OCI-LY7 (cell line): Measurements from ENCODE around the gene FAM3C. TPM values are rescaled to one million over a fixed set of nuclear protein-coding genes. Genes with fewer than 3 reads are reported as not detected.

ENCODE experiments used
- BruUV-seq: library from RNA; stranded (reverse); fragments of 400-500 nt; replicated peaks from 2 replicates; lab custom pipeline; 2021; lab: Mats Ljungman, UMichigan
- CTCF ChIA-PET: fragments of 300-600 bp; sonication (Branson Sonifier 250); formaldehyde crosslinking; loops from one replicate; lab custom pipeline; 2022; ENCODE audit warnings: antibody characterized with exemption; ENCODE audit not compliant: unreplicated experiment; lab: Charles Lee
- POLR2A ChIA-PET: fragments of 300-600 bp; sonication (Branson Sonifier 250); formaldehyde crosslinking; loops from one replicate; lab custom pipeline; 2022; ENCODE audit warnings: antibody characterized with exemption; lab: Charles Lee
- DNase-seq: peaks from one replicate; pipeline ENCODE4 v3.0.0-alpha.2; 2015; ENCODE audit warnings: low spot score
- H2AFZ ChIP-seq: fragments of 200-600 bp; sonication (generic), shearing (Covaris generic); 2 replicates; pipeline ENCODE4 v1.6.1; 2014; ENCODE audit warnings: mild to moderate bottlenecking, antibody characterized with exemption, low read length, moderate library complexity
- H3K27ac ChIP-seq: fragments of 200-600 bp; sonication (generic); 2 replicates; pipeline ENCODE4 v1.5.1; 2014; ENCODE audit warnings: mixed run types, low read depth, mild to moderate bottlenecking, moderate library complexity, low read length, inconsistent platforms; ENCODE audit not compliant: poor library complexity, severe bottlenecking
- H3K36me3 ChIP-seq: fragments of 200-600 bp; sonication (generic); 2 replicates; pipeline ENCODE4 v1.6.1; 2014; ENCODE audit warnings: mild to moderate bottlenecking, antibody characterized with exemption, low read length, moderate library complexity, mixed read lengths; ENCODE audit not compliant: insufficient read depth
- H3K4me1 ChIP-seq: fragments of 200-600 bp; sonication (generic); 2 replicates; pipeline ENCODE4 v1.5.1; 2014; ENCODE audit warnings: mild to moderate bottlenecking, low read length; ENCODE audit not compliant: insufficient read depth, poor library complexity, severe bottlenecking
- H3K4me2 ChIP-seq: fragments of 200-600 bp; sonication (generic); 2 replicates; pipeline ENCODE4 v1.6.1; 2014; ENCODE audit warnings: mild to moderate bottlenecking, low read length
- H3K4me3 ChIP-seq: fragments of 200-600 bp; sonication (generic); 2 replicates; pipeline ENCODE4 v1.5.1; 2014; ENCODE audit warnings: mild to moderate bottlenecking, low read depth, low read length; ENCODE audit not compliant: poor library complexity, severe bottlenecking
- H3K79me2 ChIP-seq: fragments of 200-600 bp; sonication (generic); 2 replicates; pipeline ENCODE4 v1.6.1; 2016; ENCODE audit warnings: low read depth, mild to moderate bottlenecking, low read length, moderate library complexity, mixed read lengths; ENCODE audit not compliant: insufficient read depth
- H3K9me2 ChIP-seq: fragments of 200-600 bp; sonication (generic); 2 replicates; pipeline ENCODE4 v1.6.1; 2016; ENCODE audit warnings: mild to moderate bottlenecking, low read length, mixed read lengths; ENCODE audit not compliant: insufficient read depth
- H3K9me3 ChIP-seq: fragments of 200-600 bp; sonication (generic); 2 replicates; pipeline ENCODE4 v1.6.1; 2014; ENCODE audit warnings: mild to moderate bottlenecking, mixed run types, low read length, mixed read lengths
- H4K20me1 ChIP-seq: fragments of 200-600 bp; sonication (generic); 2 replicates; pipeline ENCODE4 v1.6.1; 2014; ENCODE audit warnings: mild to moderate bottlenecking, antibody characterized with exemption, low read length, moderate library complexity, mixed read lengths; ENCODE audit not compliant: insufficient read depth
- EZH2phosphoT487 ChIP-seq: fragments of 200-600 bp; sonication (generic); IDR thresholded peaks from 2 replicates; pipeline ENCODE4 v1.6.1; 2018; ENCODE audit warnings: low read depth, borderline replicate concordance, mild to moderate bottlenecking, mixed run types, antibody characterized with exemption, low read length, moderate library complexity, mixed read lengths
- intact Hi-C: fragments of 100-400 bp; cut with micrococcal nuclease; formaldehyde crosslinking; loops from one replicate; pipeline ENCODE4 v1.10.0; 2022; ENCODE audit not compliant: unreplicated experiment
- total RNA-seq, 2 experiments: library from RNA; depleted of rRNA in 1 of 2; stranded (reverse); fragments of >200 nt in 1 of 2; shearing (Covaris generic) in 1 of 2; gene quantifications; 2 replicates each; pipeline ENCODE4 v1.2.3, GENCODE V29; 2014 to 2022
- TF ChIP-seq, protein P1 (sequence below): fragments of 200-600 bp; sonication (generic); conservative IDR thresholded peaks from 2 replicates; pipeline ENCODE4 v1.5.1; 2014; ENCODE audit warnings: mild to moderate bottlenecking, antibody characterized with exemption, low read length, moderate library complexity, mixed read lengths

FAM3C gene
- total RNA-seq, 2 experiments from 2014 or later, result 18.1 to 27.6 TPM

GRCh38 chr7:121398246-121398645 is 2.1 kb upstream of the FAM3C start:
- intact Hi-C loops, result loop anchor here (5.0 kb wide), 1 partner anchor 446 kb away; the partner anchor contains the start of gene ING3
- Histone ChIP-seq H2AFZ (peak overlapping the region; percentile 48; the same call in 1 of the 2 replicates), H3K27ac (no peak overlapping the region), H3K4me2 (no peak overlapping the region), H3K9me3 (no peaks in the 10 kb centered on the region), H3K79me2 (peaks cover 23% of the 10 kb centered on the region; the same call in 1 of the 2 replicates), H4K20me1 (0 out of 2 replicates have a peak, but pooled peaks cover 4% of the 10 kb centered on the region), H3K4me1 (peaks cover 17% of the 10 kb centered on the region), H3K4me3 (no peak overlapping the region), H3K36me3 (no peaks in the 10 kb centered on the region), H3K9me2 (no peaks in the 10 kb centered on the region)
- no peak for TF ChIP-seq EZH2phosphoT487
- TF ChIP-seq, protein P1, sequence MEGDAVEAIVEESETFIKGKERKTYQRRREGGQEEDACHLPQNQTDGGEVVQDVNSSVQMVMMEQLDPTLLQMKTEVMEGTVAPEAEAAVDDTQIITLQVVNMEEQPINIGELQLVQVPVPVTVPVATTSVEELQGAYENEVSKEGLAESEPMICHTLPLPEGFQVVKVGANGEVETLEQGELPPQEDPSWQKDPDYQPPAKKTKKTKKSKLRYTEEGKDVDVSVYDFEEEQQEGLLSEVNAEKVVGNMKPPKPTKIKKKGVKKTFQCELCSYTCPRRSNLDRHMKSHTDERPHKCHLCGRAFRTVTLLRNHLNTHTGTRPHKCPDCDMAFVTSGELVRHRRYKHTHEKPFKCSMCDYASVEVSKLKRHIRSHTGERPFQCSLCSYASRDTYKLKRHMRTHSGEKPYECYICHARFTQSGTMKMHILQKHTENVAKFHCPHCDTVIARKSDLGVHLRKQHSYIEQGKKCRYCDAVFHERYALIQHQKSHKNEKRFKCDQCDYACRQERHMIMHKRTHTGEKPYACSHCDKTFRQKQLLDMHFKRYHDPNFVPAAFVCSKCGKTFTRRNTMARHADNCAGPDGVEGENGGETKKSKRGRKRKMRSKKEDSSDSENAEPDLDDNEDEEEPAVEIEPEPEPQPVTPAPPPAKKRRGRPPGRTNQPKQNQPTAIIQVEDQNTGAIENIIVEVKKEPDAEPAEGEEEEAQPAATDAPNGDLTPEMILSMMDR, result peak; percentile 48
- no peak for DNase-seq
- BruUV-seq, result no TSS peak
- ChIA-PET POLR2A (interaction anchor here (0.6 to 2.1 kb wide), 8 partner anchors 11 to 803 kb away, joined by 3 to 8 read pairs (median 4); no protein-coding TSS in a partner anchor), CTCF (interaction anchor here (0.5 to 1.4 kb wide), 3 partner anchors 21 to 31 kb away, joined by 3 read pairs; no protein-coding TSS in a partner anchor)

- H2AFZ ChIP-seq, result peak overlapping the region; percentile 95; the same call in 1 of the 2 replicates
- H3K27ac ChIP-seq, result no peak overlapping the region
- peaks cover 17% of the 10 kb centered on the region for H3K4me1 ChIP-seq
- peaks cover 27% of the 10 kb centered on the region; the same call in 1 of the 2 replicates for H3K79me2 ChIP-seq
- DNase-seq, result no peak
- no peaks in the 10 kb centered on the region for H3K9me3 ChIP-seq
- POLR2A ChIA-PET, result interaction anchor here (0.7 to 4.3 kb wide), 10 partner anchors 11 to 224 kb away, joined by 3 to 25 read pairs (median 4); no protein-coding TSS in a partner anchor
- no peak overlapping the region for H3K4me2 ChIP-seq
- H3K4me3 ChIP-seq, result no peak overlapping the region
- peaks cover 3% of the 10 kb centered on the region for H3K36me3 ChIP-seq
- TF ChIP-seq, protein P1, result no peak
- no peak for TF ChIP-seq EZH2phosphoT487
- 0 out of 2 replicates have a peak, but pooled peaks cover 4% of the 10 kb centered on the region for H4K20me1 ChIP-seq
- intact Hi-C loops, result loop anchor here (2.0 to 5.0 kb wide), 2 partner anchors 25 to 446 kb away; partner anchors contain the start of gene ING3
- no TSS peak for BruUV-seq
- no peaks in the 10 kb centered on the region for H3K9me2 ChIP-seq
- CTCF ChIA-PET, result interaction anchor here (0.5 to 1.5 kb wide), 4 partner anchors 9 to 30 kb away, joined by 3 to 4 read pairs (median 3); no protein-coding TSS in a partner anchor
Observed at GRCh38 chr7:121397822-121398221, 1.7 kb upstream of the FAM3C start.

GRCh38 chr7:121397361-121397760 is 1.3 kb upstream of the FAM3C start:
- H3K4me1 ChIP-seq, result peaks cover 17% of the 10 kb centered on the region
- no peak overlapping the region for H3K27ac ChIP-seq
- no peaks in the 10 kb centered on the region for H3K9me2 ChIP-seq
- no peaks in the 10 kb centered on the region for H3K9me3 ChIP-seq
- ChIA-PET CTCF (interaction anchor here (1.4 to 1.5 kb wide), 2 partner anchors 9 to 27 kb away, joined by 3 to 4 read pairs; no protein-coding TSS in a partner anchor), POLR2A (interaction anchor here (0.7 to 4.3 kb wide), 14 partner anchors 11 to 216 kb away, joined by 3 to 25 read pairs (median 5); no protein-coding TSS in a partner anchor)
- H3K4me3 ChIP-seq, result no peak overlapping the region
- H2AFZ ChIP-seq, result peak overlapping the region; percentile 95
- no peak for DNase-seq
- no TSS peak for BruUV-seq
- intact Hi-C loops, result loop anchor here (2.0 to 5.0 kb wide), 2 partner anchors 25 to 445 kb away; partner anchors contain the start of gene ING3
- H4K20me1 ChIP-seq, result 0 out of 2 replicates have a peak, but pooled peaks cover 4% of the 10 kb centered on the region
- peaks cover 8% of the 10 kb centered on the region for H3K36me3 ChIP-seq
- peaks cover 32% of the 10 kb centered on the region; the same call in 1 of the 2 replicates for H3K79me2 ChIP-seq
- H3K4me2 ChIP-seq, result no peak overlapping the region
- no peak for TF ChIP-seq EZH2phosphoT487
- TF ChIP-seq, protein P1, result no peak
